H9 (cell line): Measurements from ENCODE around the gene STK11. TPM values are rescaled to one million over a fixed set of nuclear protein-coding genes. Genes with fewer than 3 reads are reported as not detected.

ENCODE experiments used
- DNase-seq: peaks from one replicate; pipeline ENCODE4 v3.0.0-alpha.2; 2017
- H2AFZ ChIP-seq: one replicate; pipeline ENCODE4 v1.6.1; 2013; ENCODE audit warnings: mild to moderate bottlenecking, low read length, control low read depth, moderate library complexity
- H2AK5ac ChIP-seq: 2 replicates; pipeline ENCODE4 v1.6.1; 2013; ENCODE audit warnings: low read length, control low read depth, mixed read lengths; ENCODE audit not compliant: insufficient read length
- H2BK120ac ChIP-seq: one replicate; pipeline ENCODE4 v1.6.1; 2013; ENCODE audit warnings: low read depth, mild to moderate bottlenecking, low read length, control low read depth, inconsistent platforms; ENCODE audit not compliant: poor library complexity, severe bottlenecking
- H2BK12ac ChIP-seq: 2 replicates; pipeline ENCODE4 v1.6.1; 2013; ENCODE audit warnings: low read length, control low read depth, mixed read lengths, low read depth; ENCODE audit not compliant: insufficient read length
- H2BK15ac ChIP-seq: 2 replicates; pipeline ENCODE4 v1.6.1; 2013; ENCODE audit warnings: low read depth, low read length, control low read depth
- H2BK20ac ChIP-seq: one replicate; pipeline ENCODE4 v1.6.1; 2013; ENCODE audit warnings: low read depth, mild to moderate bottlenecking, low read length, control low read depth, inconsistent platforms; ENCODE audit not compliant: poor library complexity, severe bottlenecking
- H2BK5ac ChIP-seq: 2 replicates; pipeline ENCODE4 v1.6.1; 2013; ENCODE audit warnings: low read length, control low read depth, mixed read lengths; ENCODE audit not compliant: insufficient read length
- H3K14ac ChIP-seq: 2 replicates; pipeline ENCODE4 v1.6.1; 2013; ENCODE audit warnings: low read length, control low read depth; ENCODE audit not compliant: insufficient read depth
- H3K18ac ChIP-seq: 2 replicates; pipeline ENCODE4 v1.6.1; 2013; ENCODE audit warnings: low read depth, mild to moderate bottlenecking, mixed read lengths, low read length, control low read depth; ENCODE audit not compliant: insufficient read length
- H3K23ac ChIP-seq: 2 replicates; pipeline ENCODE4 v1.6.1; 2013; ENCODE audit warnings: low read length, control low read depth, mixed read lengths, low read depth; ENCODE audit not compliant: insufficient read length
- H3K23me2 ChIP-seq: 2 replicates; pipeline ENCODE4 v1.6.1; 2013; ENCODE audit warnings: low read depth, mild to moderate bottlenecking, mixed read lengths, low read length, control low read depth; ENCODE audit not compliant: insufficient read length, poor library complexity, severe bottlenecking
- H3K27ac ChIP-seq: 2 replicates; pipeline ENCODE4 v1.5.1; 2013; ENCODE audit warnings: low read length, control low read depth, mixed read lengths, low read depth; ENCODE audit not compliant: insufficient read length
- H3K27me3 ChIP-seq: 2 replicates; pipeline ENCODE4 v1.6.1; 2013; ENCODE audit warnings: low read length, control low read depth, inconsistent platforms; ENCODE audit not compliant: insufficient read depth
- H3K4ac ChIP-seq: 2 replicates; pipeline ENCODE4 v1.6.1; 2013; ENCODE audit warnings: low read depth, mild to moderate bottlenecking, control low read depth, inconsistent platforms, low read length, moderate library complexity
- H3K4me1 ChIP-seq: 2 replicates; pipeline ENCODE4 v1.6.1; 2013; ENCODE audit warnings: low read length, control low read depth, inconsistent platforms; ENCODE audit not compliant: insufficient read depth
- H3K4me2 ChIP-seq: 2 replicates; pipeline ENCODE4 v1.6.1; 2013; ENCODE audit warnings: low read length, control low read depth, mixed read lengths; ENCODE audit not compliant: insufficient read length, insufficient read depth
- H3K56ac ChIP-seq: 2 replicates; pipeline ENCODE4 v1.6.1; 2013; ENCODE audit warnings: low read depth, mild to moderate bottlenecking, mixed read lengths, low read length, control low read depth; ENCODE audit not compliant: insufficient read length
- H3K79me1 ChIP-seq: 2 replicates; pipeline ENCODE4 v1.6.1; 2013; ENCODE audit warnings: low read depth, mild to moderate bottlenecking, moderate library complexity, low read length, control low read depth, inconsistent platforms; ENCODE audit not compliant: insufficient read depth, poor library complexity, severe bottlenecking
- H3K79me2 ChIP-seq: 2 replicates; pipeline ENCODE4 v1.6.1; 2013; ENCODE audit warnings: low read length, control low read depth, inconsistent platforms; ENCODE audit not compliant: insufficient read depth
- H3K9ac ChIP-seq: 2 replicates; pipeline ENCODE4 v1.6.1; 2013; ENCODE audit warnings: low read length, control low read depth, mixed read lengths; ENCODE audit not compliant: insufficient read length; ENCODE audit errors: extremely low read depth
- H3K9me3 ChIP-seq: one replicate; pipeline ENCODE4 v1.6.1; 2013; ENCODE audit warnings: low read depth, low read length, inconsistent platforms; ENCODE audit not compliant: control insufficient read depth
- H3T11ph ChIP-seq: one replicate; pipeline ENCODE4 v1.6.1; 2013; ENCODE audit warnings: mild to moderate bottlenecking, low read length, control low read depth, inconsistent platforms
- H4K20me1 ChIP-seq: one replicate; pipeline ENCODE4 v1.6.1; 2013; ENCODE audit not compliant: control insufficient read depth, insufficient read length, insufficient read depth
- H4K5ac ChIP-seq: 2 replicates; pipeline ENCODE4 v1.6.1; 2013; ENCODE audit warnings: low read depth, mild to moderate bottlenecking, mixed read lengths, low read length, control low read depth; ENCODE audit not compliant: insufficient read length
- H4K8ac ChIP-seq: replicated peaks from 2 replicates; pipeline ENCODE4 v1.6.1; 2013; ENCODE audit warnings: low read length, control low read depth, mixed read lengths, low read depth; ENCODE audit not compliant: insufficient read length
- H4K91ac ChIP-seq: 2 replicates; pipeline ENCODE4 v1.6.1; 2013; ENCODE audit warnings: low read depth, mild to moderate bottlenecking, moderate library complexity, mixed read lengths, low read length, control low read depth; ENCODE audit not compliant: insufficient read length
- H3K27ac Mint-ChIP-seq, 3 experiments: 2 replicates in 2 of 3; 3 replicates in 1 of 3; pipeline ENCODE4 v1.8.0; 2020 to 2021; ENCODE audit warnings: mixed read lengths in 3 of 3, mild to moderate bottlenecking in 1 of 3, moderate library complexity in 1 of 3
- H3K27me3 Mint-ChIP-seq: 2 replicates; pipeline ENCODE4 v1.8.0; 2021; ENCODE audit warnings: low read depth, mild to moderate bottlenecking, moderate library complexity, mixed read lengths
- H3K36me3 Mint-ChIP-seq, 3 experiments: 2 replicates in 2 of 3; 3 replicates in 1 of 3; pipeline ENCODE4 v1.8.0; 2020 to 2021; ENCODE audit warnings: low read depth in 3 of 3, mixed read lengths in 3 of 3; ENCODE audit not compliant: insufficient read depth in 1 of 3
- H3K4me1 Mint-ChIP-seq, 2 experiments: 2 replicates each; pipeline ENCODE4 v1.8.0; 2020; ENCODE audit warnings: mixed read lengths in 2 of 2
- H3K4me3 Mint-ChIP-seq, 2 experiments: 2 replicates in 1 of 2; 3 replicates in 1 of 2; pipeline ENCODE4 v1.8.0; 2020 to 2021; ENCODE audit warnings: mild to moderate bottlenecking in 2 of 2, mixed read lengths in 2 of 2, moderate library complexity in 1 of 2
- H3K9me3 Mint-ChIP-seq, 2 experiments: 2 replicates in 1 of 2; 3 replicates in 1 of 2; pipeline ENCODE4 v1.8.0; 2020; ENCODE audit warnings: mild to moderate bottlenecking in 2 of 2, mixed read lengths in 2 of 2, moderate library complexity in 1 of 2
- CTCF ChIP-seq: fragments of 200-600 bp; sonication (generic); conservative IDR thresholded peaks from 3 replicates; pipeline ENCODE4 v1.8.0; 2021; ENCODE audit warnings: antibody characterized with exemption, mild to moderate bottlenecking
- whole genome bisulfite sequencing: extraction: QIAGEN DNeasy Blood & Tissue Kit; methylation state at CpG from one replicate; pipeline ENCODE4 v1.1.7; 2013; ENCODE audit warnings: missing lambda C conversion rate, low lambda C conversion rate, mixed read lengths; ENCODE audit not compliant: insufficient read length; ENCODE audit errors: extremely low coverage; 5-methylcytosine and 5-hydroxymethylcytosine counted together
- total RNA-seq: library from RNA; stranded (reverse); gene quantifications from 2 replicates; pipeline ENCODE4 v1.2.1, GENCODE V29; 2021

STK11 gene
- total RNA-seq, 1 experiment from 2014 or later: 74.3 TPM

DNA sequence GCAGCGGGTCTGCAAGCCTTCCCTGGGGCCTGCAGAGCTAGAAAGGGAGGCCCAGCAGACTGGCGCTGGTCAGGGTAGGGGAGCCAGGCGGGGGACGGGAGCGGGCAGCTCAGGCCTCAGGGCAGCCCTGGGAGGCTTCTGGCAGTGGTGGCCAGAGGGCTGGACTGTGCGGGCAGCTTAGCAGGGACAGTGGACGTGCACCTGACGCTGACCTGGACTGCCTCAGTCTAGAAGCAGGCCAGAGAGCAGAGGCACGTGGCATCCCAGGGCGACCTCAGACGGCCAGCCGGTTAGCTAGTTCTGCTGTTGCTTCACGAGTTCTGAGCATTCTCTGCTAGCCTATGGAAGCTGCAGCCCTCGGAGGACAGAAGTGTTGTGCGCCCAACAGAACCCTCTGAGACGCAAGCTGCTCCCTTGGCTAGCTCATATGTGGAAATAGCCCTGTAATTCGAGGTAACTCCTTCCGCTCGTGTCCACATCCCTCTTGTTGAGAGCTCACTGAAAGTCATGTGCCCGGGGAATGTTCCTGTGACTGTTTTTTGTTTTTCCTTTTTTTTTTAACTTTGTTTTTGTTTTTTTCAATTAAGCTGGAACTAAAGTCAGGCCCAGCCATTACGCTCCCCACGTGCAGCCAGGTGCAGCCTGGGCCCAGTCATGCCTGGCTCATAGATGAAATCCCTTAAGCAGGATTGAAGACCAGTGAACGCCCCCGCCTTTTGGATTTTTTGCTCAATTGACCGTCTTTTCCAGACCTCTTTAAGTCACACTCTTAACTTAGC lies 67.9 kb downstream of the STK11 start:
- no peak overlapping the region for H3K9ac ChIP-seq
- no peak overlapping the region for H3T11ph ChIP-seq
- H3K56ac ChIP-seq: no peak overlapping the region
- no peaks in the 10 kb centered on the region for H4K20me1 ChIP-seq
- peaks cover 4% of the 10 kb centered on the region; the same call in 1 of the 2 replicates for H3K79me2 ChIP-seq
- H3K14ac ChIP-seq: no peak overlapping the region
- H4K91ac ChIP-seq: no peak overlapping the region
- H3K79me1 ChIP-seq: peaks cover 9% of the 10 kb centered on the region
- Mint-ChIP-seq H3K27me3 (peaks cover 3% of the 10 kb centered on the region), H3K36me3 (peaks cover 36 to 65% (median 54%) of the 10 kb centered on the region in 3 experiments), H3K4me1 (peaks cover 41 to 49% of the 10 kb centered on the region in 2 experiments), H3K27ac (peak overlapping the region; percentile 86 to 96 (median 93); a peak in 5 of 7 replicates), H3K4me3 (peak overlapping the region; percentile 30 to 40), H3K9me3 (no peaks in the 10 kb centered on the region)
- no peak for DNase-seq
- H3K18ac ChIP-seq: no peak overlapping the region
- H2BK5ac ChIP-seq: no peak overlapping the region
- H2BK12ac ChIP-seq: no peak overlapping the region
- peaks cover 16% of the 10 kb centered on the region for H3K23me2 ChIP-seq
- WGBS: no CpG with 5 or more reads among the region's 25 CpGs
- H2BK120ac ChIP-seq: no peak overlapping the region
- no peak overlapping the region for H4K8ac ChIP-seq
- TF ChIP-seq CTCF: no peak
- H3K4me1 ChIP-seq: no peaks in the 10 kb centered on the region; the same call in 1 of the 2 replicates
- H2BK20ac ChIP-seq: no peak overlapping the region
- H2AK5ac ChIP-seq: no peak overlapping the region
- H3K4ac ChIP-seq: no peak overlapping the region
- H3K4me2 ChIP-seq: peak overlapping the region; percentile 2
- H4K5ac ChIP-seq: no peak overlapping the region
- no peak overlapping the region for H3K27ac ChIP-seq
- no peak overlapping the region for H2AFZ ChIP-seq
- H3K9me3 ChIP-seq: no peaks in the 10 kb centered on the region
- no peak overlapping the region for H3K23ac ChIP-seq
- no peak overlapping the region for H2BK15ac ChIP-seq
- H3K27me3 ChIP-seq: no peaks in the 10 kb centered on the region
